B cell (primary cell): ENCODE results near the gene NPC1. TPM values are rescaled to one million over a fixed set of nuclear protein-coding genes. Genes with fewer than 3 reads are reported as not detected.
A peak's percentile ranks its signal among the peaks of the same experiment; 100 is the strongest.
"Not testable (repeated sequence)": the region's sequence is repeated elsewhere in the genome, so short reads cannot be mapped to it uniquely, and the experiment has no call there.

ENCODE experiments used
- ATAC-seq: fragments of 200-7000 bp; cut with Tn5 transposase; one replicate; pipeline ENCODE4 v1.10.0; 2021; ENCODE audit warnings: low read depth, mild to moderate bottlenecking, moderate number of reproducible peaks, moderate library complexity
- CTCF ChIA-PET: fragments of 350-600 bp; sonication (Branson Sonifier 250); formaldehyde crosslinking; loops from one replicate; lab custom pipeline; 2021; ENCODE audit warnings: antibody characterized with exemption, inconsistent platforms; lab: Charles Lee
- POLR2A ChIA-PET: fragments of 350-600 bp; sonication (Branson Sonifier 250); formaldehyde crosslinking; loops from one replicate; lab custom pipeline; 2021; ENCODE audit warnings: antibody characterized with exemption; lab: Charles Lee
- DNase-seq: peaks from one replicate; pipeline ENCODE4 v3.0.0; 2013
- H2AFZ ChIP-seq: 2 replicates; pipeline ENCODE4 v1.6.1; 2012; ENCODE audit warnings: mild to moderate bottlenecking, low read depth, low read length; ENCODE audit not compliant: insufficient read depth, poor library complexity, severe bottlenecking
- H3K27ac ChIP-seq, 2 donors: 1 replicate in 1 of 2; 2 replicates in 1 of 2; pipeline ENCODE4 v1.5.1; 2012 to 2013; ENCODE audit warnings: low read length in 2 of 2, mild to moderate bottlenecking in 2 of 2, moderate library complexity in 1 of 2
- H3K27me3 ChIP-seq, 4 experiments: fragments of 200-600 bp in 1 of 4; sonication (generic) in 1 of 4; replicated peaks in 1 of 4; 1 replicate in 2 of 4; 2 replicates in 2 of 4; pipeline versions ENCODE4 v1.6.1 to v1.7.0; 2013 to 2016; ENCODE audit warnings: low read length in 3 of 4, mild to moderate bottlenecking in 2 of 4, mixed read lengths in 1 of 4, moderate library complexity in 1 of 4; ENCODE audit not compliant: insufficient read depth in 4 of 4, control insufficient read depth in 3 of 4; ENCODE audit errors: control extremely low read depth in 1 of 4
- H3K36me3 ChIP-seq, 2 experiments: replicated peaks in 1 of 2; 1 replicate in 1 of 2; 2 replicates in 1 of 2; pipeline versions ENCODE4 v1.6.1 to v1.7.1; 2013; ENCODE audit warnings: low read length in 1 of 2; ENCODE audit not compliant: insufficient read depth in 2 of 2, control insufficient read depth in 1 of 2; ENCODE audit errors: control extremely low read depth in 1 of 2, extremely low read depth in 1 of 2
- H3K4me1 ChIP-seq, 2 donors: fragments of 200-600 bp in 1 of 2; sonication (generic) in 1 of 2; 1 replicate in 1 of 2; 2 replicates in 1 of 2; pipeline versions ENCODE4 v1.5.1 to v1.6.1; 2013 to 2017; ENCODE audit warnings: low read length in 2 of 2; ENCODE audit not compliant: control insufficient read depth in 2 of 2, insufficient read depth in 2 of 2
- H3K4me2 ChIP-seq: replicated peaks from 2 replicates; pipeline ENCODE3; 2012; ENCODE audit warnings: mild to moderate bottlenecking, low read depth, low read length; ENCODE audit not compliant: poor library complexity, severe bottlenecking
- H3K4me3 ChIP-seq, 5 experiments: fragments of 200-600 bp in 1 of 5; sonication (generic) in 1 of 5; 1 replicate in 3 of 5; 2 replicates in 2 of 5; pipeline versions ENCODE4 v1.5.1 to v1.7.0; 2011 to 2016; ENCODE audit warnings: low read length in 4 of 5, mild to moderate bottlenecking in 4 of 5, low read depth in 2 of 5, control low read depth in 1 of 5, moderate library complexity in 1 of 5; ENCODE audit not compliant: insufficient read depth in 1 of 5; ENCODE audit errors: control extremely low read depth in 1 of 5, extremely low read depth in 1 of 5
- H3K79me2 ChIP-seq: fragments of 200-600 bp; sonication (generic); one replicate; pipeline ENCODE4 v1.6.0; 2016; ENCODE audit warnings: low read length; ENCODE audit not compliant: control insufficient read depth, insufficient read depth
- H3K9ac ChIP-seq: fragments of 200-600 bp; sonication (generic); 2 replicates; pipeline ENCODE4 v1.6.1; 2017; ENCODE audit warnings: mild to moderate bottlenecking, low read length, moderate library complexity
- H3K9me3 ChIP-seq, 3 donors: one replicate each; pipeline versions ENCODE4 v1.6.1 to v1.7.1; 2013; ENCODE audit warnings: low read length in 2 of 3; ENCODE audit not compliant: control insufficient read depth in 2 of 3, insufficient read depth in 1 of 3; ENCODE audit errors: control extremely low read depth in 1 of 3
- H4K20me1 ChIP-seq: 2 replicates; pipeline ENCODE4 v1.6.0; 2012; ENCODE audit warnings: mild to moderate bottlenecking, low read length; ENCODE audit not compliant: insufficient read depth, control insufficient read depth, poor library complexity, severe bottlenecking
- H3K27ac Mint-ChIP-seq: one replicate; pipeline ENCODE4 v1.8.0; 2021; ENCODE audit warnings: mixed read lengths
- H3K27me3 Mint-ChIP-seq: one replicate; pipeline ENCODE4 v1.8.0; 2021; ENCODE audit warnings: mixed read lengths
- H3K4me1 Mint-ChIP-seq: one replicate; pipeline ENCODE4 v1.8.0; 2021; ENCODE audit warnings: mixed read lengths
- H3K4me3 Mint-ChIP-seq: one replicate; pipeline ENCODE4 v1.8.0; 2021; ENCODE audit warnings: mixed read lengths
- H3K9me3 Mint-ChIP-seq: one replicate; pipeline ENCODE4 v1.8.0; 2022; ENCODE audit warnings: mixed read lengths; ENCODE audit not compliant: insufficient read depth
- EZH2 ChIP-seq: IDR thresholded peaks from 2 replicates; pipeline ENCODE4 v1.6.1; 2012; ENCODE audit warnings: borderline replicate concordance, low read depth, mild to moderate bottlenecking, moderate library complexity, low read length; ENCODE audit not compliant: insufficient read depth, poor library complexity, severe bottlenecking
- WGBS: methylation state at CpG from one replicate; pipeline ENCODE4 v1.1.5; 2013; ENCODE audit warnings: missing lambda C conversion rate; ENCODE audit not compliant: insufficient coverage; 5-methylcytosine and 5-hydroxymethylcytosine counted together
- intact Hi-C: fragments of 100-400 bp; cut with micrococcal nuclease; formaldehyde crosslinking; loops from one replicate; pipeline ENCODE4 v1.10.0; 2022
- polyA plus RNA-seq: library from polyadenylated mRNA; depleted of rRNA; stranded (reverse); fragments of >200 nt; gene quantifications from 2 replicates; pipeline ENCODE4 v1.2.3, GENCODE V29; 2012
- total RNA-seq, 2 donors: library from RNA; stranded (reverse); fragments of 120-200 nt in 1 of 2; gene quantifications; 1 replicate in 1 of 2; 2 replicates in 1 of 2; pipeline versions ENCODE4 v1.2.3 to v1.2.4, GENCODE V29; 2013 to 2022
- TF ChIP-seq, protein P1 (sequence below): fragments of 200-600 bp; IDR thresholded peaks from one replicate; pipeline ENCODE4 v1.8.0; 2022; ENCODE audit warnings: antibody characterized with exemption, mild to moderate bottlenecking

The NPC1 gene
- total and polyA plus RNA-seq, 2 donors (not counting 1 experiment from before 2014, with no cell fraction given) = 17.5 to 44.4 TPM

DNA sequence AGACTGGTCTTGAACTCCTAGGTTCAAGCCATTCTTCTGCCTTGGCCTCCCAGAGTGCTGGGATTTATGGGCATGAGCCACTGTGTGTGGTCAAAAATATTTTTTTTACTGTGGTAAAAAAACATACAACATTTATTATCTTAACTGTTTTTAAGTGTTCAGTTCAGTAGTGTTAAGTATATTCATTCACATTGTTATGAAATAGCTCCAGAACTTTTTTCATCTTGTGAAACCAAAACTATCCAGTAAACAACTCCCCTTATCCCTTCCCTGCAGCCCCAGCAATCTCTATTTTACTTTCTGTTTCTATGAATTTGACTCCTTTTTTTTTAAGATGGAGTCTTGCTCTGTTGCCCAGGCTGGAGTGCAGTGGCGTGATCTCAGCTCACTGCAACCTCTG is 73.7 kb downstream of the NPC1 start:
- 57% methylated on average over 1 of the region's 1 CpG for WGBS
- Histone ChIP-seq H3K27me3 (no peaks in the 10 kb centered on the region), H3K27ac (peak overlapping the region; percentile 49 to 62), H2AFZ (no peak overlapping the region), H3K9ac (no peak overlapping the region), H3K4me2 (peak overlapping the region; percentile 12), H4K20me1 (peaks cover 56% of the 10 kb centered on the region), H3K9me3 (no peaks in the 10 kb centered on the region), H3K36me3 (peaks cover 3 to 60% of the 10 kb centered on the region in 2 experiments), H3K4me1 (peaks cover 9 to 12% of the 10 kb centered on the region in 2 donors), H3K79me2 (peaks cover 50% of the 10 kb centered on the region), H3K4me3 (no peak overlapping the region)
- intact Hi-C loops = no loop called here
- Mint-ChIP-seq H3K9me3 (no peaks in the 10 kb centered on the region), H3K27ac (peak overlapping the region; percentile 26), H3K27me3 (no peaks in the 10 kb centered on the region), H3K4me1 (peaks cover 28% of the 10 kb centered on the region), H3K4me3 (peak overlapping the region; percentile 1)
- POLR2A ChIA-PET = interaction anchor here (0.7 kb wide), 1 partner anchor 564 kb away, joined by 4 read pairs; no protein-coding TSS in a partner anchor
- CTCF ChIA-PET = interaction anchor here (1.0 to 3.7 kb wide), 3 partner anchors 14 to 73 kb away, joined by 3 to 18 read pairs (median 5); partner anchors contain the start of gene NPC1
- no peak for TF ChIP-seq EZH2
- TF ChIP-seq, protein P1, sequence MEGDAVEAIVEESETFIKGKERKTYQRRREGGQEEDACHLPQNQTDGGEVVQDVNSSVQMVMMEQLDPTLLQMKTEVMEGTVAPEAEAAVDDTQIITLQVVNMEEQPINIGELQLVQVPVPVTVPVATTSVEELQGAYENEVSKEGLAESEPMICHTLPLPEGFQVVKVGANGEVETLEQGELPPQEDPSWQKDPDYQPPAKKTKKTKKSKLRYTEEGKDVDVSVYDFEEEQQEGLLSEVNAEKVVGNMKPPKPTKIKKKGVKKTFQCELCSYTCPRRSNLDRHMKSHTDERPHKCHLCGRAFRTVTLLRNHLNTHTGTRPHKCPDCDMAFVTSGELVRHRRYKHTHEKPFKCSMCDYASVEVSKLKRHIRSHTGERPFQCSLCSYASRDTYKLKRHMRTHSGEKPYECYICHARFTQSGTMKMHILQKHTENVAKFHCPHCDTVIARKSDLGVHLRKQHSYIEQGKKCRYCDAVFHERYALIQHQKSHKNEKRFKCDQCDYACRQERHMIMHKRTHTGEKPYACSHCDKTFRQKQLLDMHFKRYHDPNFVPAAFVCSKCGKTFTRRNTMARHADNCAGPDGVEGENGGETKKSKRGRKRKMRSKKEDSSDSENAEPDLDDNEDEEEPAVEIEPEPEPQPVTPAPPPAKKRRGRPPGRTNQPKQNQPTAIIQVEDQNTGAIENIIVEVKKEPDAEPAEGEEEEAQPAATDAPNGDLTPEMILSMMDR = no peak
- no peak for ATAC-seq
- peak; percentile 17 for DNase-seq

DNA sequence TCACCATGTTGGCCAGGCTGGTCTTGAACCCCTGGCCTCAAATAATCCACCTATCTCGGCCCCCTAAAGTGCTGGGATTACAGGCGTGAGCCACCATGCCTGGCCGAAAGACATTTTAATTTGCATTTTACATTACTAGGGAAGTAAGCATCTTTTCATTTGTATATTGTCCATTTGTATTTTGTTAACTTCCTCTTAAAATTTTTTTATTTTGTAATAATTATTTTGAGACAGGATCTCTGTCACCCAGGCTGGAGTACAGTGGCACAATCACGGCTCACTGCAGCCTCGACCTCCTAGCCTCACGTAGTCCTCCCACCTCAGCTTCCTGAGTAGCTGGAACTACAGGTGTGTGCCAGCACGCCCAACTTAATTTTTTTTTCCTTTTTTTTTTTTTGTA is 74.1 kb downstream of the NPC1 start:
- H3K36me3 ChIP-seq = peaks cover 3 to 60% of the 10 kb centered on the region in 2 experiments
- CTCF ChIA-PET = interaction anchor here (1.0 to 3.7 kb wide), 3 partner anchors 14 to 74 kb away, joined by 3 to 18 read pairs (median 5); partner anchors contain the start of gene NPC1
- not testable (repeated sequence) for H3K9ac ChIP-seq

DNA sequence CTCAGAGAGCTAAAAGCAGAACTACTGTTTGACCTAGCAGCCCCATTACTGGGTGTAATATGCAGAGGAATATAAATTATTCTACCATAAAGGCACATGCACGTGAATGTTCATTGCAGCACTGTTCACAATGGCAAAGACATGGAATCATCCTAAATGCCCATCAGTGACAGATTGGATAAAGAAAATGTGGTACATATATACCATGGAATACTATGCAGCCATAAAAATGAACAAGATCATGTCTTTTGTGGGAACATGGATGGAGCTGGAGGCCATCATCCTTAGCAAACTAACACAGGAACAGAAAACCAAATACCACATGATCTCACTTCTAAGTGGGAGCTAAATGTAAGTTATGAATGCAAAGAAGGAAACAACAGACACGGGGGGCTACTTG is 75.4 kb downstream of the NPC1 start:
- H4K20me1 ChIP-seq = peaks cover 58% of the 10 kb centered on the region
- intact Hi-C loops, ATAC-seq, DNase-seq, H3K27me3 ChIP-seq, H2AFZ ChIP-seq, H3K9me3 Mint-ChIP-seq, H3K9me3 ChIP-seq, H3K27me3 Mint-ChIP-seq, H3K4me2 ChIP-seq, H3K4me3 Mint-ChIP-seq, H3K9ac ChIP-seq, POLR2A ChIA-PET, H3K4me3 ChIP-seq: not testable (repeated sequence)
- peaks cover 0 to 66% of the 10 kb centered on the region in 2 experiments for H3K36me3 ChIP-seq
- peaks cover 54% of the 10 kb centered on the region for H3K79me2 ChIP-seq
- H3K27ac ChIP-seq = peak overlapping the region in 1 of 2 donors; percentile 15
- Mint-ChIP-seq H3K27ac (peak overlapping the region; percentile 55), H3K4me1 (peaks cover 37% of the 10 kb centered on the region)
- CTCF ChIA-PET = interaction anchor here (0.7 to 3.7 kb wide), 3 partner anchors 10 to 30 kb away, joined by 3 to 18 read pairs (median 6); no protein-coding TSS in a partner anchor
- peaks cover 9 to 20% of the 10 kb centered on the region in 2 donors for H3K4me1 ChIP-seq
- no CpG with 5 or more reads among the region's 2 CpGs for WGBS

More for the DNA sequence above, 74.1 kb downstream of the NPC1 start:
- peaks cover 50% of the 10 kb centered on the region for H3K79me2 ChIP-seq
- DNase-seq, H3K27me3 ChIP-seq, H3K4me3 Mint-ChIP-seq, H3K9me3 ChIP-seq, ATAC-seq, H2AFZ ChIP-seq, H3K9me3 Mint-ChIP-seq, intact Hi-C loops, H3K4me3 ChIP-seq, H3K27me3 Mint-ChIP-seq: not testable (repeated sequence)
- peak overlapping the region; percentile 12 for H3K4me2 ChIP-seq
- peak overlapping the region; percentile 70 for H3K27ac Mint-ChIP-seq
- no CpG with 5 or more reads among the region's 7 CpGs for WGBS
- POLR2A ChIA-PET = interaction anchor here (0.7 kb wide), 1 partner anchor 564 kb away, joined by 4 read pairs; no protein-coding TSS in a partner anchor
- peak overlapping the region; percentile 49 to 62 for H3K27ac ChIP-seq
- peaks cover 9 to 14% of the 10 kb centered on the region in 2 donors for H3K4me1 ChIP-seq
- peaks cover 31% of the 10 kb centered on the region for H3K4me1 Mint-ChIP-seq
- peaks cover 56% of the 10 kb centered on the region for H4K20me1 ChIP-seq
